ENCODE measurements around the gene GARNL3. TPM values are rescaled to one million over a fixed set of nuclear protein-coding genes. Genes with fewer than 3 reads are reported as not detected.
A peak's percentile ranks its signal among the peaks of the same experiment; 100 is the strongest.

Gene GARNL3
- total RNA-seq, 3 donors from 2014 or later = 13.4 to 44.8 (median 26.2) TPM

- H3K4me3 ChIP-seq = no peak overlapping the region
- H3K36me3 ChIP-seq = peaks cover 3% of the 10 kb centered on the region
- H3K27me3 ChIP-seq = no peaks in the 10 kb centered on the region
- no peaks in the 10 kb centered on the region for H3K9me3 ChIP-seq
- peak overlapping the region in 1 of 2 donors; percentile 17 for H3K27ac ChIP-seq
- intact Hi-C loops (cut with DNase I; ENCODE audit: low total_unique reads) = no loop called here
- TF ChIP-seq POLR2A (IDR thresholded peaks at IDR 0.05) (no peak), POLR2AphosphoS5 (IDR thresholded peaks at IDR 0.05) (no peak), CTCF (IDR thresholded peaks at IDR 0.05) (no peak)
- no peak for DNase-seq (ENCODE audit: low spot score in 2 of 2)
- H3K4me1 ChIP-seq = peaks cover 0 to 4% of the 10 kb centered on the region in 2 donors
Measured at GRCh38 chr9:127340721-127341120, 76.1 kb downstream of the GARNL3 start.

- H3K27ac ChIP-seq = peak overlapping the region in 1 of 2 donors; percentile 17
- intact Hi-C loops (cut with DNase I; ENCODE audit: low total_unique reads) = no loop called here
- H3K4me3 ChIP-seq = no peak overlapping the region
- H3K4me1 ChIP-seq = peaks cover 0 to 4% of the 10 kb centered on the region in 2 donors
- TF ChIP-seq POLR2A (IDR thresholded peaks at IDR 0.05) (no peak), POLR2AphosphoS5 (IDR thresholded peaks at IDR 0.05) (no peak), CTCF (IDR thresholded peaks at IDR 0.05) (no peak)
- no peak for DNase-seq (ENCODE audit: low spot score in 2 of 2)
- no peaks in the 10 kb centered on the region for H3K27me3 ChIP-seq
- H3K9me3 ChIP-seq = no peaks in the 10 kb centered on the region
- H3K36me3 ChIP-seq = peaks cover 3% of the 10 kb centered on the region
Measured at GRCh38 chr9:127341152-127341551, 76.6 kb downstream of the GARNL3 start.

GRCh38 chr9:127344368-127345000 lies 79.9 kb downstream of the GARNL3 start:
- Histone ChIP-seq H3K4me1 (no peaks in the 10 kb centered on the region), H3K9me3 (no peaks in the 10 kb centered on the region), H3K27ac (no peak overlapping the region), H3K36me3 (peaks cover 3% of the 10 kb centered on the region), H3K27me3 (no peaks in the 10 kb centered on the region), H3K4me3 (no peak overlapping the region)
- intact Hi-C loops (cut with DNase I; ENCODE audit: low total_unique reads) = no loop called here
- TF ChIP-seq POLR2AphosphoS5 (IDR thresholded peaks at IDR 0.05) = no peak
- no peak for DNase-seq (ENCODE audit: low spot score in 2 of 2)

- H3K36me3 ChIP-seq = peaks cover 3% of the 10 kb centered on the region
- H3K27ac ChIP-seq = no peak overlapping the region
- H3K27me3 ChIP-seq = no peaks in the 10 kb centered on the region
- TF ChIP-seq CTCF (IDR thresholded peaks at IDR 0.05) = no peak
- TF ChIP-seq POLR2AphosphoS5 (IDR thresholded peaks at IDR 0.05) = no peak
- TF ChIP-seq POLR2A (IDR thresholded peaks at IDR 0.05) = no peak
- no peak for DNase-seq (ENCODE audit: low spot score in 2 of 2)
- H3K4me1 ChIP-seq = no peaks in the 10 kb centered on the region
- intact Hi-C loops (cut with DNase I; ENCODE audit: low total_unique reads) = no loop called here
- H3K4me3 ChIP-seq = no peak overlapping the region
- H3K9me3 ChIP-seq = no peaks in the 10 kb centered on the region
Measured at GRCh38 chr9:127345566-127345965, 81.0 kb downstream of the GARNL3 start.

GRCh38 chr9:127346584-127346983 lies 82.0 kb downstream of the GARNL3 start:
- no peaks in the 10 kb centered on the region for H3K4me1 ChIP-seq
- intact Hi-C loops (cut with DNase I; ENCODE audit: low total_unique reads) = no loop called here
- H3K27ac ChIP-seq = no peak overlapping the region
- TF ChIP-seq POLR2AphosphoS5 (IDR thresholded peaks at IDR 0.05) (no peak), POLR2A (IDR thresholded peaks at IDR 0.05) (no peak), CTCF (IDR thresholded peaks at IDR 0.05) (no peak)
- H3K9me3 ChIP-seq = no peaks in the 10 kb centered on the region
- peaks cover 3% of the 10 kb centered on the region for H3K36me3 ChIP-seq
- no peak overlapping the region for H3K4me3 ChIP-seq
- no peak for DNase-seq (ENCODE audit: low spot score in 2 of 2)
- no peaks in the 10 kb centered on the region for H3K27me3 ChIP-seq

Measured in breast epithelium (tissue), 4 donors.